Measurements from ENCODE around the gene SLC25A26.

Gene SLC25A26

GRCh38 chr3:66386011-66386924 lies 165.5 kb downstream of the SLC25A26 start:
- Histone ChIP-seq H3K4me3 (ENCODE audit: insufficient read length, low read depth) (no peak overlapping the region), H3K27me3 (ENCODE audit: insufficient read depth, insufficient read length) (no peaks in the 10 kb centered on the region), H3K9ac (ENCODE audit: insufficient read length, low read depth) (no peak overlapping the region), H3K9me3 (ENCODE audit: insufficient read depth, low read length) (peaks cover 22% of the 10 kb centered on the region; the same call in 1 of the 2 replicates), H3K4me1 (ENCODE audit: insufficient read depth, insufficient read length) (peaks cover 3% of the 10 kb centered on the region), H3K36me3 (ENCODE audit: insufficient read depth, insufficient read length, low read length) (peaks cover 60% of the 10 kb centered on the region)
- no peak for DNase-seq (ENCODE audit: low read depth, low spot score)
- TF ChIP-seq ZNF274 (IDR thresholded peaks at IDR 0.05; ENCODE audit: low read depth, low read length) (no peak), SUZ12 (IDR thresholded peaks at IDR 0.05; ENCODE audit: extremely low read depth, insufficient read depth, insufficient read length) (no peak), YY1 (IDR thresholded peaks at IDR 0.05; ENCODE audit: insufficient read depth, insufficient read length) (no peak)

- H3K9me3 ChIP-seq (ENCODE audit: insufficient read depth, low read length): peaks cover 22% of the 10 kb centered on the region; the same call in 1 of the 2 replicates
- DNase-seq (ENCODE audit: low read depth, low spot score): no peak
- peaks cover 3% of the 10 kb centered on the region for H3K4me1 ChIP-seq (ENCODE audit: insufficient read depth, insufficient read length)
- H3K4me3 ChIP-seq (ENCODE audit: insufficient read length, low read depth): no peak overlapping the region
- TF ChIP-seq ZNF274 (IDR thresholded peaks at IDR 0.05; ENCODE audit: low read depth, low read length) (no peak), YY1 (IDR thresholded peaks at IDR 0.05; ENCODE audit: insufficient read depth, insufficient read length) (no peak), SUZ12 (IDR thresholded peaks at IDR 0.05; ENCODE audit: extremely low read depth, insufficient read depth, insufficient read length) (no peak)
- peaks cover 56% of the 10 kb centered on the region for H3K36me3 ChIP-seq (ENCODE audit: insufficient read depth, insufficient read length, low read length)
- H3K27me3 ChIP-seq (ENCODE audit: insufficient read depth, insufficient read length): no peaks in the 10 kb centered on the region
- H3K9ac ChIP-seq (ENCODE audit: insufficient read length, low read depth): no peak overlapping the region
These were observed 166.3 kb downstream of the SLC25A26 start for GRCh38 chr3:66386925-66387650.

GRCh38 chr3:66390013-66390412 lies 169.2 kb downstream of the SLC25A26 start:
- TF ChIP-seq ZNF274 (IDR thresholded peaks at IDR 0.05; ENCODE audit: low read depth, low read length): no peak
- DNase-seq (ENCODE audit: low read depth, low spot score): no peak
- H3K27me3 ChIP-seq (ENCODE audit: insufficient read depth, insufficient read length): no peaks in the 10 kb centered on the region
- H3K4me1 ChIP-seq (ENCODE audit: insufficient read depth, insufficient read length): peaks cover 3% of the 10 kb centered on the region
- peaks cover 54% of the 10 kb centered on the region for H3K36me3 ChIP-seq (ENCODE audit: insufficient read depth, insufficient read length, low read length)
- H3K4me3 ChIP-seq (ENCODE audit: insufficient read length, low read depth): no peak overlapping the region
- H3K9me3 ChIP-seq (ENCODE audit: insufficient read depth, low read length): peaks cover 13% of the 10 kb centered on the region; the same call in 1 of the 2 replicates
- H3K9ac ChIP-seq (ENCODE audit: insufficient read length, low read depth): no peak overlapping the region

GRCh38 chr3:66392512-66392911 lies 171.7 kb downstream of the SLC25A26 start:
- Histone ChIP-seq H3K4me3 (ENCODE audit: insufficient read length, low read depth) (no peak overlapping the region), H3K27me3 (ENCODE audit: insufficient read depth, insufficient read length) (no peaks in the 10 kb centered on the region), H3K4me1 (ENCODE audit: insufficient read depth, insufficient read length) (no peaks in the 10 kb centered on the region), H3K36me3 (ENCODE audit: insufficient read depth, insufficient read length, low read length) (peaks cover 54% of the 10 kb centered on the region), H3K9me3 (ENCODE audit: insufficient read depth, low read length) (no peaks in the 10 kb centered on the region), H3K9ac (ENCODE audit: insufficient read length, low read depth) (no peak overlapping the region)
- no peak for DNase-seq (ENCODE audit: low read depth, low spot score)
- TF ChIP-seq ZNF274 (IDR thresholded peaks at IDR 0.05; ENCODE audit: low read depth, low read length) (no peak), YY1 (IDR thresholded peaks at IDR 0.05; ENCODE audit: insufficient read depth, insufficient read length) (no peak), SUZ12 (IDR thresholded peaks at IDR 0.05; ENCODE audit: extremely low read depth, insufficient read depth, insufficient read length) (no peak)

- Histone ChIP-seq H3K4me1 (ENCODE audit: insufficient read depth, insufficient read length) (no peaks in the 10 kb centered on the region), H3K4me3 (ENCODE audit: insufficient read length, low read depth) (no peak overlapping the region), H3K27me3 (ENCODE audit: insufficient read depth, insufficient read length) (no peaks in the 10 kb centered on the region), H3K36me3 (ENCODE audit: insufficient read depth, insufficient read length, low read length) (peaks cover 58% of the 10 kb centered on the region), H3K9ac (ENCODE audit: insufficient read length, low read depth) (no peak overlapping the region), H3K9me3 (ENCODE audit: insufficient read depth, low read length) (no peaks in the 10 kb centered on the region)
- DNase-seq (ENCODE audit: low read depth, low spot score): no peak
- TF ChIP-seq ZNF274 (IDR thresholded peaks at IDR 0.05; ENCODE audit: low read depth, low read length): no peak
- no peak for TF ChIP-seq SUZ12 (IDR thresholded peaks at IDR 0.05; ENCODE audit: extremely low read depth, insufficient read depth, insufficient read length)
- no peak for TF ChIP-seq YY1 (IDR thresholded peaks at IDR 0.05; ENCODE audit: insufficient read depth, insufficient read length)
These were observed 172.1 kb downstream of the SLC25A26 start for GRCh38 chr3:66392966-66393332.

- H3K27me3 ChIP-seq (ENCODE audit: insufficient read depth, insufficient read length): no peaks in the 10 kb centered on the region
- H3K9me3 ChIP-seq (ENCODE audit: insufficient read depth, low read length): no peaks in the 10 kb centered on the region
- H3K36me3 ChIP-seq (ENCODE audit: insufficient read depth, insufficient read length, low read length): peaks cover 62% of the 10 kb centered on the region
- no peak for DNase-seq (ENCODE audit: low read depth, low spot score)
- TF ChIP-seq YY1 (IDR thresholded peaks at IDR 0.05; ENCODE audit: insufficient read depth, insufficient read length) (no peak), SUZ12 (IDR thresholded peaks at IDR 0.05; ENCODE audit: extremely low read depth, insufficient read depth, insufficient read length) (no peak), ZNF274 (IDR thresholded peaks at IDR 0.05; ENCODE audit: low read depth, low read length) (no peak)
- no peaks in the 10 kb centered on the region for H3K4me1 ChIP-seq (ENCODE audit: insufficient read depth, insufficient read length)
- no peak overlapping the region for H3K4me3 ChIP-seq (ENCODE audit: insufficient read length, low read depth)
- no peak overlapping the region for H3K9ac ChIP-seq (ENCODE audit: insufficient read length, low read depth)
These were observed 172.7 kb downstream of the SLC25A26 start for GRCh38 chr3:66393333-66394005.
